H1 (cell line): ENCODE results near the gene DRC7. TPM values are rescaled to one million over a fixed set of nuclear protein-coding genes. Genes with fewer than 3 reads are reported as not detected.

Experiments
- CTCF ChIA-PET: fragments of 300-600 bp; sonication (Branson Sonifier 250); formaldehyde crosslinking; loops from one replicate; lab custom pipeline; 2021; ENCODE audit not compliant: partially characterized antibody; lab: Charles Lee
- POLR2A ChIA-PET: fragments of 300-600 bp; sonication (Branson Sonifier 250); formaldehyde crosslinking; loops from one replicate; lab custom pipeline; 2021; ENCODE audit warnings: inconsistent platforms; ENCODE audit not compliant: partially characterized antibody; lab: Charles Lee
- DNase-seq, 2 experiments: peaks; one replicate each; pipeline versions ENCODE4 v3.0.0 to v3.0.0-alpha.2; 2010 to 2022; ENCODE audit warnings: low spot score in 2 of 2, low read depth in 1 of 2, mixed read lengths in 1 of 2
- FAIRE-seq: peaks from 2 replicates; lab custom pipeline; 2011; peaks lifted over from hg19 to GRCh38; lab: Jason Lieb, UNC
- H2AFZ ChIP-seq: 2 replicates; pipeline ENCODE4 v1.8.1; 2012; ENCODE audit warnings: low read length, inconsistent platforms
- H2AK5ac ChIP-seq: 2 replicates; pipeline ENCODE4 v1.6.1; 2013; ENCODE audit warnings: low read depth, low read length
- H2BK120ac ChIP-seq: replicated peaks from 2 replicates; pipeline ENCODE3; 2013; ENCODE audit warnings: low read depth, low read length, inconsistent platforms
- H2BK12ac ChIP-seq: 2 replicates; pipeline ENCODE4 v1.6.1; 2013; ENCODE audit warnings: low read depth, low read length
- H2BK15ac ChIP-seq: 2 replicates; pipeline ENCODE4 v1.6.1; 2013; ENCODE audit warnings: low read length
- H2BK20ac ChIP-seq: 2 replicates; pipeline ENCODE4 v1.6.1; 2013; ENCODE audit warnings: low read length
- H2BK5ac ChIP-seq: 2 replicates; pipeline ENCODE4 v1.6.1; 2013; ENCODE audit warnings: low read depth, low read length
- H3K14ac ChIP-seq: 2 replicates; pipeline ENCODE4 v1.6.1; 2013; ENCODE audit warnings: inconsistent platforms; ENCODE audit not compliant: insufficient read length
- H3K18ac ChIP-seq: 2 replicates; pipeline ENCODE4 v1.6.1; 2013; ENCODE audit warnings: low read length; ENCODE audit errors: extremely low read depth
- H3K23ac ChIP-seq: 2 replicates; pipeline ENCODE4 v1.6.1; 2013; ENCODE audit warnings: inconsistent platforms; ENCODE audit not compliant: insufficient read length
- H3K23me2 ChIP-seq: 2 replicates; pipeline ENCODE4 v1.6.1; 2013; ENCODE audit warnings: low read depth, low read length
- H3K27ac ChIP-seq: 2 replicates; pipeline ENCODE4 v1.6.1; 2011; ENCODE audit warnings: low read depth, low read length, inconsistent platforms
- H3K27me3 ChIP-seq, 4 experiments: replicated peaks in 1 of 4; 1 replicate in 1 of 4; 2 replicates in 3 of 4; pipeline versions ENCODE4 v1.6.1 to v1.8.1; 2011 to 2013; ENCODE audit warnings: low read length in 3 of 4, mild to moderate bottlenecking in 3 of 4, inconsistent platforms in 2 of 4, mixed read lengths in 2 of 4, moderate library complexity in 1 of 4; ENCODE audit not compliant: control insufficient read depth in 3 of 4, insufficient read depth in 3 of 4; ENCODE audit errors: extremely low read depth in 1 of 4
- H3K36me3 ChIP-seq, 4 experiments: 2 replicates each; pipeline versions ENCODE4 v1.6.1 to v1.8.1; 2011 to 2013; ENCODE audit warnings: mild to moderate bottlenecking in 4 of 4, low read length in 3 of 4, moderate library complexity in 2 of 4, control low read depth in 1 of 4, inconsistent platforms in 1 of 4; ENCODE audit not compliant: insufficient read depth in 4 of 4, control insufficient read depth in 2 of 4
- H3K4ac ChIP-seq: replicated peaks from 2 replicates; pipeline ENCODE3; 2013; ENCODE audit warnings: low read length, low read depth, mixed read lengths, inconsistent platforms; ENCODE audit not compliant: insufficient read length
- H3K4me1 ChIP-seq, 4 experiments: replicated peaks in 1 of 4; 1 replicate in 1 of 4; 2 replicates in 3 of 4; pipeline versions ENCODE4 v1.6.1 to v1.8.1; 2011 to 2013; ENCODE audit warnings: low read length in 3 of 4, inconsistent platforms in 2 of 4, mixed read lengths in 1 of 4; ENCODE audit not compliant: insufficient read depth in 4 of 4, control insufficient read depth in 3 of 4
- H3K4me2 ChIP-seq, 2 experiments: 2 replicates each; pipeline versions ENCODE4 v1.6.1 to v1.8.1; 2011 to 2013; ENCODE audit warnings: low read depth in 2 of 2, low read length in 2 of 2, control low read depth in 1 of 2, inconsistent platforms in 1 of 2, mild to moderate bottlenecking in 1 of 2; ENCODE audit not compliant: insufficient read depth in 1 of 2
- H3K4me3 ChIP-seq, 4 experiments: fragments of 200-600, 300-600 bp in 1 of 4; sonication (generic), shearing (Covaris generic), sonication (Bioruptor Twin) in 1 of 4; 2 replicates each; pipeline versions ENCODE4 v1.5.1 to v1.8.1; 2011 to 2016; ENCODE audit warnings: low read length in 4 of 4, low read depth in 3 of 4, control low read depth in 2 of 4, inconsistent platforms in 2 of 4, mild to moderate bottlenecking in 2 of 4, mixed read lengths in 1 of 4, moderate library complexity in 1 of 4; ENCODE audit not compliant: insufficient read depth in 2 of 4; ENCODE audit errors: extremely low read depth in 1 of 4
- H3K56ac ChIP-seq: replicated peaks from 2 replicates; pipeline ENCODE3; 2013; ENCODE audit warnings: low read depth, mild to moderate bottlenecking, mixed read lengths, low read length, inconsistent platforms; ENCODE audit not compliant: insufficient read length
- H3K79me1 ChIP-seq: 2 replicates; pipeline ENCODE4 v1.6.1; 2013; ENCODE audit warnings: low read depth, low read length, control low read depth
- H3K79me2 ChIP-seq, 2 experiments: 2 replicates each; pipeline versions ENCODE4 v1.6.1 to v1.8.1; 2012 to 2013; ENCODE audit warnings: low read length in 2 of 2, mild to moderate bottlenecking in 2 of 2, inconsistent platforms in 1 of 2; ENCODE audit not compliant: insufficient read depth in 2 of 2, control insufficient read depth in 1 of 2
- H3K9ac ChIP-seq, 4 experiments: replicated peaks in 1 of 4; 1 replicate in 1 of 4; 2 replicates in 3 of 4; pipeline versions ENCODE4 v1.6.1 to v1.8.1; 2011 to 2013; ENCODE audit warnings: low read depth in 3 of 4, low read length in 3 of 4, control low read depth in 2 of 4, mild to moderate bottlenecking in 2 of 4, moderate library complexity in 2 of 4, inconsistent platforms in 1 of 4; ENCODE audit errors: extremely low read depth in 1 of 4
- H3K9me3 ChIP-seq, 2 experiments: 2 replicates each; pipeline versions ENCODE4 v1.6.1 to v1.8.1; 2012 to 2013; ENCODE audit warnings: mild to moderate bottlenecking in 2 of 2, moderate library complexity in 2 of 2, control low read depth in 1 of 2, inconsistent platforms in 1 of 2, low read depth in 1 of 2, low read length in 1 of 2, mixed read lengths in 1 of 2; ENCODE audit not compliant: insufficient read depth in 2 of 2
- H4K20me1 ChIP-seq, 2 experiments: replicated peaks in 1 of 2; 2 replicates each; pipeline versions ENCODE3 to v1.8.1; 2011 to 2013; ENCODE audit warnings: inconsistent platforms in 2 of 2, low read length in 2 of 2, mild to moderate bottlenecking in 1 of 2; ENCODE audit not compliant: insufficient read depth in 2 of 2, control insufficient read depth in 1 of 2
- H4K5ac ChIP-seq: 2 replicates; pipeline ENCODE4 v1.6.1; 2013; ENCODE audit warnings: low read length, low read depth, mixed read lengths, inconsistent platforms; ENCODE audit not compliant: insufficient read length
- H4K8ac ChIP-seq: 2 replicates; pipeline ENCODE4 v1.8.0; 2013; ENCODE audit warnings: mild to moderate bottlenecking, moderate library complexity, low read length, inconsistent platforms; ENCODE audit not compliant: insufficient read depth; ENCODE audit errors: extremely low read depth
- H4K91ac ChIP-seq: replicated peaks from 2 replicates; pipeline ENCODE3; 2013; ENCODE audit warnings: low read length, mixed read lengths, inconsistent platforms; ENCODE audit not compliant: insufficient read length
- CBX5 ChIP-seq: fragments of 300-800, 300-1000 bp; sonication (generic); IDR thresholded peaks from 2 replicates; pipeline ENCODE4 v1.7.1; 2016; ENCODE audit warnings: antibody characterized with exemption, low read length, low read depth
- CTBP2 ChIP-seq: IDR thresholded peaks from 2 replicates; pipeline ENCODE4 v1.7.0; 2011; ENCODE audit warnings: borderline replicate concordance, mild to moderate bottlenecking, moderate library complexity, mixed read lengths, low read length; ENCODE audit not compliant: insufficient read depth, insufficient read length
- FOSL1 ChIP-seq: IDR thresholded peaks from 2 replicates; pipeline ENCODE4 v1.6.1; 2011; ENCODE audit warnings: mild to moderate bottlenecking, low read depth, low read length, moderate library complexity; ENCODE audit not compliant: insufficient read depth
- KDM4A ChIP-seq: IDR thresholded peaks from one replicate; pipeline ENCODE4 v1.7.1; 2012; ENCODE audit warnings: low read depth, mild to moderate bottlenecking, moderate library complexity, low read length, inconsistent platforms; ENCODE audit not compliant: severe bottlenecking
- MAX ChIP-seq: IDR thresholded peaks from 2 replicates; pipeline ENCODE4 v1.6.1; 2012; ENCODE audit warnings: inconsistent platforms
- RBBP5 ChIP-seq: IDR thresholded peaks from 2 replicates; pipeline ENCODE4 v1.7.1; 2012; ENCODE audit warnings: low read depth, mild to moderate bottlenecking, inconsistent platforms, low read length, moderate library complexity, borderline replicate concordance
- SUZ12 ChIP-seq: fragments of 200-600 bp; sonication (generic); IDR thresholded peaks from 2 replicates; pipeline ENCODE4 v1.6.1; 2012; ENCODE audit warnings: mild to moderate bottlenecking, inconsistent platforms, low read length, moderate library complexity, mixed read lengths
- TAF1 ChIP-seq: IDR thresholded peaks from 2 replicates; pipeline ENCODE4 v1.6.1; 2011; ENCODE audit warnings: mild to moderate bottlenecking, low read depth, low read length
- TEAD4 ChIP-seq: IDR thresholded peaks from 2 replicates; pipeline ENCODE4 v1.6.1; 2012; ENCODE audit warnings: low read depth, low read length, inconsistent platforms, mixed read lengths
- ZNF274 ChIP-seq: IDR thresholded peaks from 2 replicates; pipeline ENCODE4 v1.7.0; 2012; ENCODE audit warnings: low read length, borderline replicate concordance; ENCODE audit errors: extremely low read depth
- WGBS, 2 experiments: shearing (Covaris generic) in 1 of 2; methylation state at CpG; one replicate each; pipeline versions ENCODE4 v1.1.6 to v1.1.7; 2013 to 2015; ENCODE audit warnings: low lambda C conversion rate in 2 of 2, mixed read lengths in 2 of 2, inconsistent platforms in 1 of 2, low coverage in 1 of 2, missing lambda C conversion rate in 1 of 2; ENCODE audit not compliant: insufficient replicate concordance in 2 of 2, insufficient coverage in 1 of 2, insufficient read length in 1 of 2; ENCODE audit errors: extremely low coverage in 1 of 2, missing lambda C conversion rate in 1 of 2; 5-methylcytosine and 5-hydroxymethylcytosine counted together
- polyA plus RNA-seq, 7 experiments: library from polyadenylated mRNA; depleted of rRNA in 3 of 7; stranded (reverse) in 5 of 7; unstranded in 2 of 7; fragments of >200 nt in 5 of 7; fragments of 200-250 nt in 2 of 7; gene quantifications; 1 replicate in 5 of 7; 2 replicates in 1 of 7; 4 replicates in 1 of 7; pipeline versions ENCODE4 v1.2.1 to v1.2.3, GENCODE V29; 2011 to 2013; ENCODE audit warnings: missing spikeins in 2 of 7, mixed read lengths in 2 of 7
- total RNA-seq: library from RNA; stranded (reverse); fragmentation: NEBNext Ultra II Directional; extraction: Animal tissue kit (Norgen Biotek cat#: 25700); gene quantifications from 2 replicates; pipeline ENCODE4 v1.2.1, GENCODE V29; 2021

DRC7 gene
- total and polyA plus RNA-seq, 2 of the 8 experiments (the other 6 are each of a cell fraction or from before 2014, with no cell fraction given) = 0.14 TPM; not detected in 1

- H3K9me3 ChIP-seq = no peaks in the 10 kb centered on the region
- TF ChIP-seq MAX = no peak
- no peak for TF ChIP-seq TEAD4
- no peak for TF ChIP-seq KDM4A
- TF ChIP-seq SUZ12 = no peak
- TF ChIP-seq ZNF274 = no peak
- TF ChIP-seq CTBP2 = no peak
- no peak for TF ChIP-seq FOSL1
- no peak for TF ChIP-seq CBX5
- no peak for TF ChIP-seq RBBP5
- TF ChIP-seq TAF1 = no peak
Observed at GRCh38 chr16:57649846-57650245, 44.8 kb upstream of the DRC7 start.

More at GRCh38 chr16:57649846-57650245, 44.8 kb upstream of the DRC7 start:
- Histone ChIP-seq H3K79me1 (no peaks in the 10 kb centered on the region), H3K4me2 (no peak overlapping the region), H3K23me2 (no peaks in the 10 kb centered on the region; the same call in 1 of the 2 replicates), H3K18ac (no peak overlapping the region), H3K27me3 (0 out of 7 replicates have a peak, but pooled peaks cover 0 to 3% (median 0%) of the 10 kb centered on the region in 4 experiments), H3K27ac (no peak overlapping the region), H3K79me2 (no peaks in the 10 kb centered on the region), H3K14ac (no peak overlapping the region), H2BK20ac (no peak overlapping the region), H4K20me1 (peaks cover 0 to under 1% of the 10 kb centered on the region in 2 experiments), H3K4me1 (peaks cover 0 to 3% (median 0%) of the 10 kb centered on the region in 4 experiments; a peak in 3 of 7 replicates), H3K4ac (no peak overlapping the region), H2BK120ac (no peak overlapping the region), H2BK12ac (no peak overlapping the region), H2AK5ac (no peak overlapping the region), H3K56ac (no peak overlapping the region), H2AFZ (no peak overlapping the region), H4K8ac (no peak overlapping the region), H3K9ac (no peak overlapping the region), H2BK15ac (no peak overlapping the region), H3K4me3 (no peak overlapping the region), H4K5ac (no peak overlapping the region), H3K23ac (no peak overlapping the region), H2BK5ac (no peak overlapping the region), H4K91ac (no peak overlapping the region), H3K36me3 (no peaks in the 10 kb centered on the region)
- ChIA-PET CTCF (interaction anchor here (0.6 to 6.6 kb wide), 47 partner anchors 8 to 1742 kb away, joined by 3 to 122 read pairs (median 6); partner anchors contain the start of genes ADGRG1, ADGRG3, DRC7 and KATNB1), POLR2A (interaction anchor here (0.6 to 1.7 kb wide), 3 partner anchors 23 to 113 kb away, joined by 3 to 4 read pairs (median 3); no protein-coding TSS in a partner anchor)
- FAIRE-seq (no peak), DNase-seq (no peak)
- WGBS, 2 experiments = 89% methylated on average over 7 of the region's 7 CpGs; no CpG with 5 or more reads in 1 of the 2 experiments
